ENCODE results near the gene ZNF341.

DNA sequence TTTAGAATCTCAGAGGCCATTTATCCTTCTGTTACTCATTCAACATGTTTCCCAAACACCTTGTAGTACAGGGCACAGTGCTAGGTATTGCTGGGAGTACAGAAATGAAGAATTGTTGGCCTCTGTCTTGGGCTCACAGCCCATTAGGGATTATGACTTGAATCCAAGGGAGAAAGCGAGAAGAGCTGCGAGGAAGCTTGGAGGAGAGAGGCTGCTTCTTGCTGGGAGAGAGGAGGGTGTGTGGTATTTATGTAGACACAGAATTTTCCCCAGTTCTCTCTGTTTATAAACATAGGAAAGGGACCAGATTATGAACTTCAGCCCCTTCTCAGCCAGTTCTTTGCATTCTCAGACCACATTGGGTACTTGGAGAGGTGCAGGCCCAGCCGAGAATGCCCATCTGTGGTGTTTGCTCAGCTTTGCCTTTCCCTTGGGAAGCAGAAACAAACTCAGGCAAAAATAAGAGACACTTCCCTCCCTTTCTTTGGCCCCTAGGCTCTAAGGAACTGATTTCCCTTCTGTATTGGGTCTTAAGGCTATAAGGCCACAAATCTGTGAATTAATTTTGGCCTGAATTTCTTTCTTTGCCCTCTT lies 97.3 kb downstream of the ZNF341 start:
- TF ChIP-seq POLR2AphosphoS5 (IDR thresholded peaks at IDR 0.05; ENCODE audit: low read depth, low read length) (no peak), TCF7L2 (IDR thresholded peaks at IDR 0.05; ENCODE audit: low read depth, low read length) (no peak), SIN3A (IDR thresholded peaks at IDR 0.05; ENCODE audit: borderline replicate concordance, insufficient read depth, low read depth, low read length) (no peak)
- TF ChIP-seq, protein P1, sequence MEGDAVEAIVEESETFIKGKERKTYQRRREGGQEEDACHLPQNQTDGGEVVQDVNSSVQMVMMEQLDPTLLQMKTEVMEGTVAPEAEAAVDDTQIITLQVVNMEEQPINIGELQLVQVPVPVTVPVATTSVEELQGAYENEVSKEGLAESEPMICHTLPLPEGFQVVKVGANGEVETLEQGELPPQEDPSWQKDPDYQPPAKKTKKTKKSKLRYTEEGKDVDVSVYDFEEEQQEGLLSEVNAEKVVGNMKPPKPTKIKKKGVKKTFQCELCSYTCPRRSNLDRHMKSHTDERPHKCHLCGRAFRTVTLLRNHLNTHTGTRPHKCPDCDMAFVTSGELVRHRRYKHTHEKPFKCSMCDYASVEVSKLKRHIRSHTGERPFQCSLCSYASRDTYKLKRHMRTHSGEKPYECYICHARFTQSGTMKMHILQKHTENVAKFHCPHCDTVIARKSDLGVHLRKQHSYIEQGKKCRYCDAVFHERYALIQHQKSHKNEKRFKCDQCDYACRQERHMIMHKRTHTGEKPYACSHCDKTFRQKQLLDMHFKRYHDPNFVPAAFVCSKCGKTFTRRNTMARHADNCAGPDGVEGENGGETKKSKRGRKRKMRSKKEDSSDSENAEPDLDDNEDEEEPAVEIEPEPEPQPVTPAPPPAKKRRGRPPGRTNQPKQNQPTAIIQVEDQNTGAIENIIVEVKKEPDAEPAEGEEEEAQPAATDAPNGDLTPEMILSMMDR (IDR thresholded peaks at IDR 0.05) = no peak
